GM18907 (cell line): ENCODE measurements around the gene XYLT1.

ENCODE experiments used
- ATAC-seq: cut with Tn5 transposase; IDR thresholded peaks from one replicate; pipeline ENCODE4 v1.9.1; 2021; ENCODE audit warnings: mild to moderate bottlenecking, moderate library complexity; ENCODE audit not compliant: unreplicated experiment

Gene XYLT1

DNA sequence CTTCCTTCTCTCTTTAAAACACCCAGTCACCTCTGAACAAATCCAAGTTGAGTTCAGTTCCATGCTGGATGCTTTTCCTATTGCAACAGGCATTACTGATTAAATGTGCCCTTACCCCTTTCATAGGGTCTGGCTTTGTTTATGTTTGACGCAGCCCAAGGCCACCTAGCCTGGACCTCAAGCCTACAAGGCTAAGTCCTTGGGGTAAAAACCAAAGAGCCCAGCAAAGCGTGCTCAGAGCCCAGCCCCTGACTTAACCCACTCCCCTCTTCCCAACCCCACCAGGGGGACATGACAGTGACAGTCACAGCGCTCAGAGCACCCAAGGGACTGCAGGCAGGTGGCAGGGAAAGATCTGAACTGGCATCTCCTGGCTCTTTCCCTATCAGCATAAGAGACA, 200.6 kb downstream of the XYLT1 start:
- ATAC-seq: no peak

DNA sequence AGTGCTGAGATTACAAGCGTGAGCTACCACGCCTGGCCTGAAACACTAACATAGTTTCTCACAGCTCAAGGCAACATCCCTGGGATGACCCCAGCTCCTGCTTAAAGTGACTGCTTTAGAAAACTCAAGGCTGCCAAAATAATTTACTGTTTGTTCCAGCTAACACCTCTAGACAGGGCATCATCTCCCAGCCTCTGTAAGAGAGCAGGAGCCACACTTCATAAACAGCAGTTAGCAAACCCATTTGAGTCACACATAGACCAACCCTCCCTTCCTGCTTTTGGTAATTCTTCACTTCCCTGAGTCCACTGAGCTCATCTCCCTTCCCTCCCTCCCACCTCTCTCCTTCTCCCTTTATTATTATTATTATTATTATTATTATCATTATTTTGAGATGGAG, 201.3 kb downstream of the XYLT1 start:
- no peak for ATAC-seq

DNA sequence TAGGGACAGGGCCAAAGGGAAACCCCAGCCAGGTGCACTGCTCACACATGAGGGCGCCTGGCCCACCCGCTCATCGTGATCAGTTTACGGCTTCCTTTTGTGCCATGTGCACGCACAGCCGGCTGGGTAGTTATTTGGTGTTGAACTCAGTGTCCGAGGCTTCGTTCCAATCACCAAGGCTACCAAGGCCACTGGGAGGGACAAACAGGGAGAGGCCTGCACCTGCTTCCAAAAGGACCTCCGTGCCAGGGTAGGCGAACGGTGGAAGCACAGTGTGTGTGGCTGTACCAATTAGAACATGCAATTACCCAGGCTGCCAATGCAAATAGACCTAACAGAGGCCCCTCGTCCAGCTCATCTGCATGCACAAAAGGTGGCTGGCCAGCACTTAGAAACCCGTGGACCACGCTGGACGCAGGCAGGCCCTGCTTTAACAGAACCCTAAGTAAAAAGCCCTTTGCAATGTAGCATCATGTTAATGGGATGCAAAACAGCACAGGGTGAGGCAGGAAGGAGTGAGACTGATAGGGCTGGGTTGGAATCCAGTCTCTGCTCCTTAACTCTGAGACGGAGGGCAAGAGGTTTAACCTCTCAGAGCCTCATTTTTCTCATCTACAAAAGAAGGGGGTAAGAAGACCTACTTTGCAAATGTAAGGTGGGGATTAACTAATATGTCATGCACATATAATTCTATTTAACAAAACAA, 204.0 kb downstream of the XYLT1 start:
- no peak for ATAC-seq

DNA sequence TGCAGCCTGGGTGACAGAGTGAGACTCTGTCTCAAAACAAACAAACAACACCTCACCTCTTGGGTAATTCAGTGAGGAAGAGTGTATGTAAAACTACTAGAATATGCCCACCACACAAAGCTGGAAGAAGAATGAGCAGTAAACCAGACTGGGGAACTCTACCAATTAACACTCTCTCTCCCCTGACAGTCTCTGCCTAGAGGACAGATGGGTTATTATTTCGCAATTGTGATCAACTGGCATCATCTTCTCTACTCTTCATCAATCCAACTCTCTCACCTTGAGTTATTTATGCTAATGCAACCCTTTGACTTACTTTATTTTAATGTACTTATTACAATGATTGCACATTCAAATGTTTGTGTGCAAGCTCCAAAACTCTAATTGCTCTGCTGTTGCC, 205.6 kb downstream of the XYLT1 start:
- no peak for ATAC-seq

DNA sequence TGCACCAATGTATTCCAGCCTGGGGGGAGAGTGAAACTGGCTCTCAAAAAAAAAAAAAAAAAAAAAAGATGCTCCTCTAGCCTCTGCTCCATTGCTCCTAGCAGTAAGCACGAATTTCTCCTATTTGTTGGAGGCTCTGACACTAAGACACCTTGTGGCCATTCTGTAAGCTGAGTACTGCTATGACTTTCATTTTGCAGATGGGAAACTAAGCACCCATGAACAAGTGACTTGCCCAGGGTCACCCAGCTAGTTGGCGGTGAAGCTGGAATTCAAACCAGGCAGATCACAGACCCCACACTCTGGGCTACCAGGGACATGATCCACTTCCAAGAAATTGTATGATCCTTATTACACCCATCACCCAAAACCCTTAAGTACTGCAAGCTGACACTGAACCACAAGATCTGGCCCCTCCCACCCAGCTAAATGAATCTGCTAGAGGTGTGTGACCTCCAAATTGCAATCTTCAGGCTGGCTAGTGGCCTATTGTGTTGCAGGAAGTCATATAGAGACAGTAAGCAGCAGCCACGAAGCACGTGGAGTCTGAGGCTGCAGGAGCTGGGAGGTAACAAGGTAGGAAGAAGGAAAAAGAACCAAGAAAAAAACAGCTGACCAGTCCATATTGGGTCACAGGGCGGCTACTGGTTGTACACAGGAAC, 209.4 kb downstream of the XYLT1 start:
- no peak for ATAC-seq

DNA sequence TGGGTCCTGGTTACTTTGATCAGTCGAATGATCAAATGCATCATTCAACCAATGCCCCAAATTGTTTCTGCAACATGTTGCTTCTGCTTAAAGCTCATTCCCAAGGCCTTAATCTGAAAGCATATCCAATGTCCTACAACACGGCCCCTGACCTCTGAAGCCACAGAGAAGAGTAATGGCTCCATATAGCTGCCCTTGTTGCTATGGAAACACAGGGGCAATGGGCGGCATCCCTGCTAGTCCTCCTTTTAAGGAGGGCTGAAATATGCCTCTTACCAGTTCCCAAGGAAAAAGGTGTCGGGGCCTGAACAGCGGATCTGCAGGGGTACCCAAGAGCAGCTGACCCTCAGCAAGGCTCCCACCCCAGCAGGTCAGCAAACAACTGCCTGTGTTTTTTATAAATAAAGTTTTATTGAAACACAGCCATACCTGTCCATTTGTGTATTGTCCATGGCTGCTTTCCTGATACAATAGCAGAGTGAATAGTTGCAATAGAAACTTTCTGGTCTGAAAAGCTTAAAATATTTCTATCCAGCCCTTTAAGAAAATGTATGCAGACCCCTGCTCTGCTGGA, 210.4 kb downstream of the XYLT1 start:
- ATAC-seq: no peak

DNA sequence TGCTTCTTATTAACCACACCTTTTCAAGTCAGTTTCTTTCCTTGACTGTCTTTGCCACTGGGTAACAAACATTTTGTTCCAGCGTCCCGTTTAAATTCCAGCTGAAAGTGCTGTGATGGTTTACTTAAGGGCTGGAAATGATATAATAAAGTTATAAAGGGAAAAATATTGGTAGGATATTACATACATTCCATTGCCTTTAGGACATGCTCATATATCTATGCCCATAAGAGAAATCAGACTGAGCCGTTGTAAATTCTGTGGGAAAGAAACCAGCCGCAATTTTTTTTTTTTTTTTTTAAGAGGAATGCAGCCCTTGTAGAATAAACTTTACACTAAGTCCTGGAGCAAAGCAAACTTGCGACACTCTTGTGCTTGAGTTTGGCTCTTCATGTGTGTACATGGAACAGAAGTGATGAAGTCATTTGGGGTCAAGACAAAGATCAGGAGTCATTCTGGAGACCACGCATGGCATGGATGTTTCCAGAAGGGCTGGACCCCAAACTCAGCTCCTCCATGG, 210.9 kb downstream of the XYLT1 start:
- ATAC-seq: no peak

DNA sequence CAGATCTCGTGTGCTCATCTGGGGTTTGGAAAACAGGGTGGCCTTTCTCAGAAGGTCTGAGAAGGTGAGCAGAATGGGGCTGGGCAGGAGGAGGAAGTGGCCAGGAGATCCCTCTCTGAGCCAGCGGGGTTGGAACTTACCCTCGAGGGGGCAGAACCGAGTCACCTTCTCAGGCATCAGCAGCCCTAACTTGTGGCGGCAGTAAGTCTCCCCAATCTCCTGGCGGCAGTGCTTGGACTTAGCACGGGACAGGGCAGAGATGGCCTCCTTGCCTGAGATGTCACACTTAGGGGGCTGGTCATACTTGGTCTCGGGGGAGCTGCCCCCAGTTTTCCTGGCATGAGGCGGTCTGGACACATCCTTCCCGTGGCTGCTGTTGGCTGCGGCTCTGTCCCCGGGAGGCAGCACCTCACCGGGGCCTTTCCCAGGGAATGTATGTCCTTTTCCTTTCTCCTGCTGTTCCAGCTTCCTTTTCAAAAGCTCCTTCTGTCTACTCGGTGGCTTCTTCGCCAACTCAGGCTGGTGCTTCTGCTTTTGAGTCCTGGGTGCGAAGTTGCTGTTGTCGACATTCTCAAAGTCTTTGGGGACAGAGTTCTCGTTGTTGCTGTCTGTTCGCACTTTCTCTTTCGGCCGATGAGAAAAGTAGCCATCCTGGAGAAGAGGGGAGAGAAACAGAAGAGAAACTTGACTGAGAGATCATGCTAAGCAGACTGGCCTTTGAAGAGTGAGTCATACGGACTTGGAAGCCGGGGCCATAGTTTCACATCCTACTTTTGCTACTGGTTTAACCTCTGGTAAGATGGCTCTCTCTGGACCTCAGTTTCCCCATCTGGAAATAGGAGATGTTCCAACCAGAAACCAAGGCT, 211.7 kb downstream of the XYLT1 start:
- no peak for ATAC-seq

DNA sequence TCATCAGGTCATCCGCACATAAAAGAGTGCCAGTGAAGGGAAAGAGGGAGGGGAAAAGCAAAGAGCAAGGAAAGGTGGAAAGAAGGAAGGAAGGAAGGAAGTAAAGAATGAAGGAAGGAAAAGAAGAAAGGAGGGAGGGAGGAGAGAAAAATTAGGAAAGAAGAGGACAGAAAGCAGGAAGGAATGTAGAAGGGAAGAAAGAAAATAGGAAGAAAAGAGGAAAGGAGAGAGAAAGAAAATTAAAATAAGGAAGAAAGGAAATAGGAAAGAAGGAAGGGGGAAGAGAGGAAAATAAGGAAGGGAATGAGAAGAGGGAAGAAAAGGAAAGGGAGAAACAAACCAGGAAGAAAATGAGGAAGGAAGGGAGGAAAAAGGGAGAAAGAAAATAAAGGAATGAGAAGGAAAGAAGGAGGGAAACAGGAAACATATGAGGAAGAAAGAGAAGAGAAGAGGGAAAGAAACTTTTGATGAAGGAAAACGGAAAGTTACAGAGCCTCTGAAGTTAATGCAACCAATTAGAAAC, 212.6 kb downstream of the XYLT1 start:
- no peak for ATAC-seq

DNA sequence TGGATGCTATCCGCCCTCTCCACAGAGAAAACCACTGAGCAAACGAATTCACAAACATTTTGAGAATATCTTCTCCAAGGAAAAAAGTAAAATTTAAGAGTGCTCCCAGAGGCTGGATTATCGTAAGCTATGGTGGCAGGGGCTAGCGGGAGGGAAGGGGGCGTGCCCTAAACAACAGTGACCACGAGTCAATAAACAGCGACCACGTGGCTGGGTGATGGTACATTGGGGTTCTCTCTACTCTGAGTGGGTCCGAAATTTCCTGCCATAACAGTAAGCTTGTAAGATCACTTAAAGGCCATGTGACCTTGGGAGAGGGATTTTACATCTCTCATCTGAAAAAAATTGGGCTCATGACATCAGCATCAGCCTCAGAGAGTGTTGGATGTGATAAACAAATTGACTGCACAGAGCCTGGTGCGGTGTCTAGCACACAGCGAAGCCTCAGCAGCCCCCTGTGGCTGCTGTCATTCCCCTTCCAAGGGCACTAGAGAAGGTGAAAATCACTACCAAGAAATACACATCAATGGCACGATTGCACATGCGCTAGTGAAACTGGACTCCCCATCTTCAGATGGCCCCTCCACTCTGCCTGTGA, 213.2 kb downstream of the XYLT1 start:
- ATAC-seq: no peak

DNA sequence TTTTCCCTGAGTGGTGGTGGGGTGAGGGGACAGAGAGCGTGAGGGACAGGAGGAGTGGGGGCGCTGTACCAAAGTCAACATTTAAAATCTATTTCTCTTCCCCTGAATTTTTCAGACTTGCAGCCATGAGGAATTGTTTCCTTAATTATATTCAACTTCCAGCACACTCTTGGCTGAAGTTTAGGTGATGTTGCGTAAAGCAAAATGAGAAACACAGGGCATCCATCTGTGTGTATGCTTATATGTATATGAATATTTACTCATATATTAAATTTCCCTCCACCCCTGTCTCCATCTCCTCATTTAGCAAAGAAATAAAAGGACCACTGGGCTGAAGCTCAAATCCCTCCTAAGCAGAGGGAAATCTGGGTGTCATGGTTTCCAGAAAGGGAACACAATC, 218.1 kb downstream of the XYLT1 start:
- no peak for ATAC-seq

DNA sequence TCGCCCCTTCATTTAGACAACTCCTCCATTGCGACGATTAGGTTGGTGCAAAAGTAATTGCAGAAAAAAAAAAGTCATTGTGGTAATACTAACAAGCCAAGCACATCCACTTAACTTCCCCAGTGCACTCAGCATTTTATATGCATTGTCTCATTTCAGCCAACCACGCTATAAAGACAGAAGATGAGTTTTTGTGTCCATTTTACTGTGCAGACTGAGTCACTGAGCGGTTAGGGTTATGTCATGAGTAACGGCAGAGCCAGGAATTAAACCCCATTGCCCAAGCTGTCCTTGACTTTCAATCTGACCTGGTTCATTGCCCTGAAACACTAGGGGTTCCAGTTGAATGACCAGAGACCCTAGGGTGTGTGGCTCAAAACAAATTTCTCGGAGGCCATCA, 218.7 kb downstream of the XYLT1 start:
- ATAC-seq: no peak

DNA sequence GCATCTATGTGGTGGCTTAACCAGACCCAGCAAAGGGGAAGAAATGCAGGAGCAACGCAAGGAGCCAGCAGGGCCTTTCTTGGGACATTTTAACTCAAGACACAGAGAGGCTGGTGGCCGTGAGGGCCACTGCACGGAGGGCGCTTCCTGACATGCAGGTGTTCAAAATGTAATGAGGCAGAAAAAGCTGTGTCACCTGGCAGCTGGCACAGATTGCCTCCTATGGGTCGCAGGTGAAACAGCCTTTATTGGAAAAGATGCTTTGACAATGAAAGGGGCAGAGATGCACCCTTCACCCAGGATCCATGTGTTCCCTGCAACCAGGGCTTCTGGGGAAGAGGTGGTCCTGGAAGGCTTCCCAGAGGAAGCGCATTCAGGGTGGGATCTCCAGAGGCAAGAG, 219.3 kb downstream of the XYLT1 start:
- ATAC-seq: no peak

DNA sequence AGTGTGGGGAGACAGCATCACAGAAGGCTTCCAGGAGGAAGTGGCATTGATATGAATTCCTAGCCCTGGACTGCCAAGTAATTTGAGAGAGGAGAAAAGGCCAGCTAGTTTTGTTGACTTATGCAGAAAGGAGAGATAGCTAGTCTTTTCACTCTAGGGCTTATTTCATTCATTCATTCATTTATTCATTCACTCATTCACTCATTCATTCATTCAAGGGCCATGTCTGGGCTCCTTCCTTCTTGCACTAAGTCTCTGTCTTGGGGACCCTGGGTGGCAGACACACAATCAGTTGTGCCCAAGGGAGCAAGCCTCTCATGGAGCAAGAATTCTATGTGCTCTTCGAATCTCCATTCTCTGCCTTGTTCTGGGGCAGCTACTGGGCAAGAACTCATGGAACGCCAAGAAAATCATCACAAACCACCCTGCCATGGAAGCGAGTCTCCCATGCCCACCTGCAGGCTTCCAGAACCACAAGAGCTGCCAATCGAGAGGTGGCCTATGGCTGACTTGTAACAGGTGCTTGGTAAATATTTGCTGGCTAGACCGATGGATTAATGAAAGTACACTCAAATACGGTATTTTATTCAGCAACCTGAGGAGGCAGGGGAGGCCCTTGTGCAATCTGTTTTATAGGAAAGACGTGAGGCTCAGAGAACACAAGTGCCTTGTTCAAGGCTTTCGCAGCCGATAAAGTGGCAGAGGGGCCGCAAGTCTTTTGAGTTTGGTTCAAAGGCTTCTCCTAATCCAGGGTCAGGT, 223.6 kb downstream of the XYLT1 start:
- no peak for ATAC-seq

DNA sequence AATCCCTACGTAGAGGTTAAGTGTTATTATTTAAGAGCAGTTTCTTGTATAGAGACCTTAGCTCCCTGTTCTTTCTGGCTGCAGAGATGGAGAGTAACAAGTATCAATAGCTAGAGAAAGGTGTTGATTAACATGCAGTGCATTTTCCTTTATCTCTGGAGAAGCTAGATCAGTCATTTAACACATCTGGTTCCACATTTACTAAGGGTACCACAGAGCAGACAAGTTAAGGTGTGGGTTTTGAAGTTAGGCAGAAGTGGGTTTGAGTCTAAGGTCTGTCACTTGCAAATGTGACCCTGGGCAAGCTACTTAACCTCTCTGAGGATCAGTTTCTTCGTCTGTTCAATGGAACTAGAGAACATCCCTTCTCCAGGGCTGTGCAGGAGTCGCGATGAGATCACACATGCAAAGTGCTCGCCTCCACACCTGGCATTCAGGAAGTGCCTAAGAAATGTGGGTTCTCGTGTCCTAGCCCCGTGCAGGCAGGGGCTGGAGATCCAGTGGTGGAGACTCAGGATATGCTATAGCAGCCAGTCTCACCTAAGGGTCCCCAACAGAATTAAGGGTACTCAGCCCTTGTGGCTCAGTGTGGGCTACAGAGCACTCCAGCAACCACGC, 224.4 kb downstream of the XYLT1 start:
- no peak for ATAC-seq

DNA sequence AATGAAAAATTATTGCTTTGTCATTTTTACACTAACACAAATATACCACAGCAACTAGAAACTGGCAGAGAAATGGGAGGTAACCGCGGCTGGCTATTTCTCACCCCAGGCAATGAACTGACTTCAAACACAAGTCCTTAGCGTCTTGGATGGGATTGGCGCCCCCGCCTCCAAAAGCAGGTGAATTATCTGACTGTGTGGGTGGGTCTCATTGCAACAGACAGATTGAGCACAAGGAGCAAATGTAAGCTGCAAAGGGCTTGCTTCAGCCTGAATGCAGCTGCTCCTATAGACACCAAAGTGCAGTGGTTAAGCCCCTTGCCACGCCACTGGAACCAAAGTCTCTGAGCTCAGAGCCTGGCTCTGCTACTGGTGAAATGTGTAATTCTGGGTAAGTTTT, 225.0 kb downstream of the XYLT1 start:
- ATAC-seq: no peak

DNA sequence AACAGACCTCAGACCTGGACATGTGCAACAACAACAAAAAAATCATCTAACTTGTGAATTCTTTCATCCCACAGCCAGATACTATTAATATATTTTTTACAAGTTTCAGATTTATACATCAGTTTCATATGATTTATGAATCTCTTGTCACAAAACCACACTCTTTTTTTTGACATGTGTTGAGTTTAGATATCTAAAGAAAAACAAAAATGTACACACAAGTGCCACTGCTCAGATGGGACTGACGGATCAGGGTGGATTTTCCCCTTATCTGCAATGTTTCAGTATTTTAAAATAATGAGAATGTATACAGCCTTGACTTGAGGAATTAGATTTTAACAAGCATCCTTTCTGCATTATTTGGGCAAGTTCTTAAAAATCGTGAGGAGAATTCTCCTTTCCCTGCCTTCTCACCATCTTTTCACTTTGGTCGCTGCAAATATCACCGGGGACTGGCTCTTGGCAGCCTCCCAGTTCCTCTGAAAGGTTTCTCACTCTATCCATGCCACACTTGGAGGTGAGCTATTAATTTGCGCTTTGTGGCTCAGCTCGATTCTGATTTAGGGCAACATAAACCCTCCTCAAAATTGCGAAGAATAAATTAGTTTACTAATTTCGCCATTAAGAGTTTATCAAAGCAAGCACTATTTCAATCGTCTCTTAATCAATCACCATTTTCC, 225.7 kb downstream of the XYLT1 start:
- ATAC-seq: no peak

DNA sequence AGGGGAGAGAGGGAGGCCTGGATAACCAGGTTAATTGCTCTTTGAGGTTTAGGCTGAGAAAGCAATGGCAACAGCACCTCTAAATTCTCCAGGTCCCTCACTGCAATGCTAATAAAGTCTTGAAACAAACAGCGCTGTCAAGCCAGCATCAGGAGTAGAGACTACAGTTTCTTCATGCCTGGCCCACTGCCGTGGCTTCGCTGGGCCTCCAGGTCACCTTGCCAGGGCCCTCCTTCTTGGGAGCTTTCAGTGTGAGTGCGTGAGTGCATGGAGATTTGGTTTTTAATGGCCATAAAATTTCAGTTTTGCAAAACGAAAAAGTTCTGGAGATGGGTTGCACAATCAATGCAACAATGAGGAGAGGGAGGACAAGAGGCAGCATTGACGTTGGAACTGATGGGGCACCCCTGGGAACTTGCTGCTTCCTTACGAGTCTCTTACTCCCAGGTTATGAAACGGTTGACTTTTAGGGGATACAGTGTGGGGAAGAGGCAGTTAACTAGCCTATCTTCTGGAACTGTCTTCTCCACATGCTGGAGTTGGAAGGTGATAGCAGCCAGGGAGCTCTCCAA, 229.4 kb downstream of the XYLT1 start:
- no peak for ATAC-seq
